Osteoblast (primary cell): Measurements from ENCODE around the gene LRBA. TPM values are rescaled to one million over a fixed set of nuclear protein-coding genes. Genes with fewer than 3 reads are reported as not detected.

ENCODE experiments used
- DNase-seq: peaks from one replicate; pipeline ENCODE4 v3.0.0; 2011; ENCODE audit warnings: low spot score, mixed read lengths; ENCODE audit not compliant: insufficient read length; ENCODE audit errors: missing footprints
- H2AFZ ChIP-seq: 2 replicates; pipeline ENCODE4 v1.6.0; 2011; ENCODE audit warnings: mild to moderate bottlenecking, low read length
- H3K27ac ChIP-seq: 2 replicates; pipeline ENCODE4 v1.5.1; 2011; ENCODE audit warnings: mild to moderate bottlenecking, low read depth, low read length, moderate library complexity
- H3K27me3 ChIP-seq: 2 replicates; pipeline ENCODE4 v1.6.0; 2012; ENCODE audit warnings: mild to moderate bottlenecking, control low read depth, inconsistent platforms, low read length, moderate library complexity; ENCODE audit not compliant: insufficient read depth
- H3K36me3 ChIP-seq: 2 replicates; pipeline ENCODE4 v1.5.1; 2011; ENCODE audit warnings: mild to moderate bottlenecking, low read length, control low read depth, moderate library complexity; ENCODE audit not compliant: insufficient read depth
- H3K4me1 ChIP-seq: 2 replicates; pipeline ENCODE4 v1.5.1; 2011; ENCODE audit warnings: mild to moderate bottlenecking, low read length, control low read depth, moderate library complexity; ENCODE audit not compliant: insufficient read depth
- H3K4me2 ChIP-seq: 2 replicates; pipeline ENCODE4 v1.6.0; 2011; ENCODE audit warnings: mild to moderate bottlenecking, low read length; ENCODE audit not compliant: insufficient read depth
- H3K4me3 ChIP-seq: fragments of 200-600 bp; sonication (generic); 3 replicates; pipeline ENCODE4 v1.5.1; 2012; ENCODE audit warnings: mild to moderate bottlenecking, low read length, inconsistent platforms; ENCODE audit not compliant: insufficient read depth
- H3K79me2 ChIP-seq: 2 replicates; pipeline ENCODE4 v1.6.0; 2012; ENCODE audit warnings: mild to moderate bottlenecking, low read length, control low read depth, inconsistent platforms; ENCODE audit not compliant: insufficient read depth
- H3K9me3 ChIP-seq: 2 replicates; pipeline ENCODE4 v1.5.1; 2011; ENCODE audit warnings: low read depth, low read length, control low read depth
- H4K20me1 ChIP-seq: 2 replicates; pipeline ENCODE4 v1.6.0; 2012; ENCODE audit warnings: mild to moderate bottlenecking, low read length, control low read depth; ENCODE audit not compliant: insufficient read depth
- total RNA-seq: library from RNA; depleted of rRNA; stranded (reverse); fragments of >200 nt; gene quantifications from 2 replicates; pipeline ENCODE4 v1.2.3, GENCODE V29; 2012
- TF ChIP-seq, protein P1 (sequence below): IDR thresholded peaks from 2 replicates; pipeline ENCODE4 v1.5.1; 2011; ENCODE audit warnings: mild to moderate bottlenecking, low read depth, low read length, moderate library complexity; ENCODE audit errors: extremely low read depth

LRBA gene
- total RNA-seq, 1 donor: 67.3 TPM

DNA sequence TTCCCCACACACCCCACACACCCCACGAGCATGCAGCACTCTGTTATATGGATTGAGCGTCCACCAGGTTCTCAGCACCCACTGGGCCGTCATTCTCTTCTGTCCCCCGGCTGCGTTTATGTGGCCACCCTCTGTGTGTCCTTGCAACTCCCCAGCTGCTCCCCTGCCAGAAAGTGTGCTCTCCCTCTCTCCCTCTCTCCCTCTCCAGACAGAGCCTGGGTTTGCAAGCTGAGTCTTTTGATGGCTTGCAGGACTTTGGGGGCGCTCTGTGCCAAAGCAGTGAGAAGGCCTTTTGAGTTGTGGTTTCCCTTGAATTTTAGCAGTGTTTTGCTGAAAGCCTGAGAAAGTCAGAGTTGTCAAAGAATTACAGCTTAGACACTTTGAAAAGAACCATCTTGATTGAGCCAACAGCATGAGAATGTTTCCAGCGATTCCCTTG, 763.3 kb downstream of the LRBA start:
- no peak overlapping the region for H3K4me2 ChIP-seq
- no peaks in the 10 kb centered on the region for H4K20me1 ChIP-seq
- no peak for DNase-seq
- TF ChIP-seq, protein P1, sequence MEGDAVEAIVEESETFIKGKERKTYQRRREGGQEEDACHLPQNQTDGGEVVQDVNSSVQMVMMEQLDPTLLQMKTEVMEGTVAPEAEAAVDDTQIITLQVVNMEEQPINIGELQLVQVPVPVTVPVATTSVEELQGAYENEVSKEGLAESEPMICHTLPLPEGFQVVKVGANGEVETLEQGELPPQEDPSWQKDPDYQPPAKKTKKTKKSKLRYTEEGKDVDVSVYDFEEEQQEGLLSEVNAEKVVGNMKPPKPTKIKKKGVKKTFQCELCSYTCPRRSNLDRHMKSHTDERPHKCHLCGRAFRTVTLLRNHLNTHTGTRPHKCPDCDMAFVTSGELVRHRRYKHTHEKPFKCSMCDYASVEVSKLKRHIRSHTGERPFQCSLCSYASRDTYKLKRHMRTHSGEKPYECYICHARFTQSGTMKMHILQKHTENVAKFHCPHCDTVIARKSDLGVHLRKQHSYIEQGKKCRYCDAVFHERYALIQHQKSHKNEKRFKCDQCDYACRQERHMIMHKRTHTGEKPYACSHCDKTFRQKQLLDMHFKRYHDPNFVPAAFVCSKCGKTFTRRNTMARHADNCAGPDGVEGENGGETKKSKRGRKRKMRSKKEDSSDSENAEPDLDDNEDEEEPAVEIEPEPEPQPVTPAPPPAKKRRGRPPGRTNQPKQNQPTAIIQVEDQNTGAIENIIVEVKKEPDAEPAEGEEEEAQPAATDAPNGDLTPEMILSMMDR: no peak
- no peaks in the 10 kb centered on the region for H3K79me2 ChIP-seq
- H3K9me3 ChIP-seq: no peaks in the 10 kb centered on the region
- H3K4me3 ChIP-seq: no peak overlapping the region
- H3K27me3 ChIP-seq: no peaks in the 10 kb centered on the region
- H3K27ac ChIP-seq: no peak overlapping the region
- H3K36me3 ChIP-seq: peaks cover 52% of the 10 kb centered on the region
- H3K4me1 ChIP-seq: no peaks in the 10 kb centered on the region
- no peak overlapping the region for H2AFZ ChIP-seq

DNA sequence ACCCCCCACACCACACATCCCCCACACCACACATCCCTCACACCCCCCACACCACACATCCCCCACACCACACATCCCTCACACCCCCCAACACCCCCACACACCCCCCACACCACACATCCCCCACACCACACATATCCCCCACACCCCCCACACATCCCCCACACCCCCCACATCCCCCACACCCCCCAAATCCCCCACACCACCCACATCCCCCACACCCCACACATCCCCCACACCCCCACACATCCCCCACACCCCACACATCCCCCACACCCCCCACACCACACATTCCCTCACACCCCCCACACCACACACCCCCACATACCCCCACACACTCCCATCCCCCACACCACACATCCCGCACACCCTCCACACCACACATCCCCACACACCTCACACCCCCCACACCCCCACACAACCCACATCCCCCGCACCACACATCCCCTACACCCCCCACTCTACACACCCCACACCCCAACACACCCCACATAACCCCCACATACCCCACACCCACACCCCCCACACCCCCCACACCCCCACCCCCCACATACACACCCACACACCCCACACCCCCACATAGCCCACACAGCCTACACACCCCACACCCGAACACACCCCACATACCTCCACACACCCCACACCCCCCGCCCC, 764.0 kb downstream of the LRBA start:
- H3K4me2 ChIP-seq: no peak overlapping the region
- peaks cover 54% of the 10 kb centered on the region for H3K36me3 ChIP-seq
- H3K27me3 ChIP-seq: no peaks in the 10 kb centered on the region
- H3K27ac ChIP-seq: no peak overlapping the region
- H3K79me2 ChIP-seq: no peaks in the 10 kb centered on the region
- TF ChIP-seq, protein P1: no peak
- H3K4me3 ChIP-seq: no peak overlapping the region
- H4K20me1 ChIP-seq: no peaks in the 10 kb centered on the region
- peak; percentile 90 for DNase-seq
- H2AFZ ChIP-seq: no peak overlapping the region
- no peaks in the 10 kb centered on the region for H3K9me3 ChIP-seq
- H3K4me1 ChIP-seq: no peaks in the 10 kb centered on the region

DNA sequence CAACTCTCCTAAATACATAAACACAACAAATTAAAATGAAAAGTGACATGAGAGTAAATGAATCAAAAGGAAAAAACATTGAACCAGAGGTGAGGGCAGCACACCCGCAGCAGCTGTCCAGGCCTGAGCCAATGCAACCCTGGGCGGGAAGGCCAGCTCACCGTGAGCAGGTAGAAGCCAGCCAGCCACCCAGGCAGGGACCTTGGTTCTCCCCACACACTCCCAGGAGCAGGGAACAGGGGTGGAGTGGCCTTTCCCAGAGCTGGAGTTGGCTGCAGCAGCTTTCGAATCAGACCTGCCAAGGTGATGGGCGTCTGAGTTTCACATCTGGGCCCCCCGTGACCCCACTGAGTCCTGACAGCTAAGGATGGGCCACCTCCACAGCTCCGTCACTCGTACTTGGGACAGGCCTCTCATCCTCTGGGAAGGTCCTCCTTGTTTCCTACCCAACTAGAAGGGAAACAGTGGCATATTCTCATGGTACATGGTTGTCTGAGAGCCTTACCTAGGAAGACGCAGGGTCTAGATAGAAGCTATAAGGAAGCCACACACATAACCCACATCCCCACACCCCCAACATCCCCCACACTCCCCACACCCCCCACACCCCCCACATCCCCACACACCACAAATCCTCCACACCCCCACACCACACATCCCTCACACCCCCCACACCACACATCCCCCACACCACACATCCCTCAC, 764.6 kb downstream of the LRBA start:
- Histone ChIP-seq H3K4me3 (no peak overlapping the region), H3K27ac (no peak overlapping the region), H3K36me3 (peaks cover 54% of the 10 kb centered on the region), H3K4me1 (no peaks in the 10 kb centered on the region), H3K9me3 (no peaks in the 10 kb centered on the region), H3K4me2 (no peak overlapping the region), H4K20me1 (no peaks in the 10 kb centered on the region), H2AFZ (no peak overlapping the region), H3K27me3 (no peaks in the 10 kb centered on the region), H3K79me2 (no peaks in the 10 kb centered on the region)
- DNase-seq: no peak
- TF ChIP-seq, protein P1: no peak

DNA sequence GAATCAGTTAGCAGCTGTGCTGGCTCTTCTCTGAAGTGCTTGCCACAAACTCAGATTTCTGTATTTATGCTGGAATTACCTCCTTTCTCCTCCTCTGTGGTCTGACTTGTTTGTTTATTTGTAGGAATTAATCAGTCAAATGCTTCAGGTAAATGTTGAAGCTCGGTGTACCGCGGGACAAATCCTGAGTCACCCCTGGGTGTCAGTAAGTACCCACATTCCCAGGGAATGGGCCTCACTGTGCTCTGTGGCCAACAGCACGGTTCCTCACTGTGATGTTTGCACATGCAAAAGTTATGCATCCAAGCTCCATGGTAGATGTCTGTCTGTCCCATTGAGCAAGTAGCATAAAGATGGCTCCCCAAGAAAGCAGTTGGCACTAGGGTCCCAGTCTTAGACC, 766.9 kb downstream of the LRBA start:
- H3K36me3 ChIP-seq: peaks cover 36% of the 10 kb centered on the region
- no peak for DNase-seq
- H4K20me1 ChIP-seq: no peaks in the 10 kb centered on the region
- H3K4me1 ChIP-seq: peaks cover 14% of the 10 kb centered on the region
- H3K4me2 ChIP-seq: no peak overlapping the region
- TF ChIP-seq, protein P1: no peak
- H3K27me3 ChIP-seq: no peaks in the 10 kb centered on the region
- H2AFZ ChIP-seq: no peak overlapping the region
- H3K27ac ChIP-seq: no peak overlapping the region
- no peaks in the 10 kb centered on the region for H3K9me3 ChIP-seq
- H3K79me2 ChIP-seq: no peaks in the 10 kb centered on the region
- H3K4me3 ChIP-seq: no peak overlapping the region
